Activated naive CD4-positive, alpha-beta T cell treated with anti-CD3 and anti-CD28 coated beads for 36 hours (primary cell): Measurements from ENCODE around the gene PHYKPL. TPM values are rescaled to one million over a fixed set of nuclear protein-coding genes. Genes with fewer than 3 reads are reported as not detected.
A peak's percentile ranks its signal among the peaks of the same experiment; 100 is the strongest.

ENCODE experiments used
- CTCF ChIA-PET: fragments of 350-600 bp; sonication (Branson Sonifier 250); formaldehyde crosslinking; loops from one replicate; lab custom pipeline; 2021; ENCODE audit warnings: antibody characterized with exemption; lab: Charles Lee
- DNase-seq: peaks from one replicate; pipeline ENCODE4 v3.0.0-alpha.2; 2020
- H3K27ac Mint-ChIP-seq: one replicate; pipeline ENCODE4 v1.8.0; 2021; ENCODE audit warnings: mild to moderate bottlenecking, mixed read lengths
- H3K27me3 Mint-ChIP-seq: one replicate; pipeline ENCODE4 v1.8.0; 2021; ENCODE audit warnings: low read depth, mixed read lengths
- H3K36me3 Mint-ChIP-seq: one replicate; pipeline ENCODE4 v1.8.0; 2021; ENCODE audit warnings: low read depth, mixed read lengths
- H3K4me1 Mint-ChIP-seq: one replicate; pipeline ENCODE4 v1.8.0; 2021; ENCODE audit warnings: low read depth, mixed read lengths
- H3K4me3 Mint-ChIP-seq: one replicate; pipeline ENCODE4 v1.8.0; 2021; ENCODE audit warnings: mild to moderate bottlenecking, moderate library complexity, mixed read lengths
- H3K9me3 Mint-ChIP-seq: one replicate; pipeline ENCODE4 v1.8.0; 2021; ENCODE audit warnings: mixed read lengths
- intact Hi-C: fragments of 100-400 bp; cut with micrococcal nuclease; formaldehyde crosslinking; loops from one replicate; pipeline ENCODE4 v1.15.1; 2023
- total RNA-seq, 2 experiments: library from RNA; stranded (reverse); gene quantifications; one replicate each; pipeline ENCODE4 v1.2.3, GENCODE V29; 2021

The PHYKPL gene
- 10 to 100 TPM; 50.9 to 51.2 TPM for total RNA-seq

DNA sequence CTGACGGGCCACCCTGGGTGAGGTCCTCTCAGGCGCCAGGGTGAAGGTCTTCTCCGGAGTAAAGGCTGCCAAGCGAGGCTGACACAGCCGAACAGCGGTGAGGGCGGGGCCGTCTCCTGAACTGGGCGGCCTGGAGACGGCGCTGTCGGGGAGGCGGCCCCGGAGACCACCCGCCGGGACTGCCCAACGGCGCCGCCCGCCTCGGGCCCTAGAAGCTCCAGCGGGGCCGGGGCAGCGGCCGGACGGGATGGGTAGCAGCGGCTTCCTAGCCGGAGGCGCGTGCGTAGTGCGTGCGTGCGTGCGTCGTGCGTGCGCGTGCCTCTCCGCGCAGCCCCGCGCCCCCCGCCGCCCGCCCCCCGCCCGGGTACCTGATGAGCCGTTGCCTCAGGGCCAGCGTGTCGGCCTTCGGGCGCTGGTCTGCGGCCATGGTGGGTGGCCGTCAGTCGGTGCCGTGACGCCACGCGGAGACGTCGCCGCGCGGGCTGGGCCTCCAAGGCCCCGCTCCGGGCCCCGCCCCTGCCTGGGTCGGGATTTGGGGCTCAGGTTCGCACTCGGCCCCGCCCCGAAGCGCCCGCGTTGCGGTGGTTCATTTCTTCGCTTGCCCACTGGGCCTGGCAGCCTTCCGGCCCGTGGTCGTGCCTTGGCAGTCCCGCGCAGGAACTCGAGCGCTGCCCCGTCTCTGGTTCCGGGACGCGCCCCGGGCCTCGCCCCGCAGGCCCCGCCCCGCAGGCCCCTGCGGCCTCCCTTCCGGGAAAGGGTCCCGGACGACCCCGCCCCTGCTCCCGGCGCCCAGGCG, at the start of gene PHYKPL:
Gene PHYKPL (minus strand): TSS at position 679 of the 796 bp plus-strand sequence. CDS start 252 bp downstream, at position 427.
- H3K4me1 Mint-ChIP-seq, result peaks cover 55% of the 10 kb centered on the region
- no peaks in the 10 kb centered on the region for H3K27me3 Mint-ChIP-seq
- no peaks in the 10 kb centered on the region for H3K9me3 Mint-ChIP-seq
- peak within 1 kb of the TSS; percentile 86 for H3K4me3 Mint-ChIP-seq
- intact Hi-C loops, result loop anchor here (1.0 to 10.0 kb wide), 4 partner anchors 28 to 912 kb away; partner anchors contain the start of genes COL23A1, HNRNPAB and ZNF354A
- H3K27ac Mint-ChIP-seq, result peak within 1 kb of the TSS; percentile 80
- H3K36me3 Mint-ChIP-seq, result peaks cover 39% of the 10 kb centered on the region
- CTCF ChIA-PET, result interaction anchor here (1.0 kb wide), 1 partner anchor 48 kb away, joined by 3 read pairs; no protein-coding TSS in a partner anchor
- DNase-seq, result peak; percentile 63

DNA sequence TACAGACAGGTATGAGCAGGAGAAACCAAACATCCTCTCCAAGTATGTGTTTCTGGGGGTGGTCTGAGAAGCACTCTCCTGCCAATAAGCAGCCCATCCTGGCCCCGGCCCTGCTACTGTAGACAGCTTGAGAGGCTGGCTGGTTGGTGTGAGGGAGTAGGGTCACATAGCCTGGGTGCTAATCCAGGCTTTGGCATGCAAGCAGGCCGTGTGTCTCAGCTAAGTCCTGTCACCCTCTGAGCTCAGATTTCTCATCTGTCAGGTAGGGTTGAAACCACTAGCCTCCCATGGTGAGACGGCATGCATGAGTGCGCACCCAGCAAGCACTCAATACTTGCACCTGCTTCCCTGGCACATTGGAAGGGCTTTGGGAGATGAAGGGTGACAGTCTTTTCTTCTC, 49.8 kb upstream of the PHYKPL start:
- peaks cover 9% of the 10 kb centered on the region for H3K9me3 Mint-ChIP-seq
- no peaks in the 10 kb centered on the region for H3K36me3 Mint-ChIP-seq
- H3K4me1 Mint-ChIP-seq, result peaks cover 4% of the 10 kb centered on the region
- H3K27ac Mint-ChIP-seq, result no peak overlapping the region
- CTCF ChIA-PET, result interaction anchor here (0.7 to 2.3 kb wide), 3 partner anchors 48 to 1302 kb away, joined by 3 to 12 read pairs (median 4); no protein-coding TSS in a partner anchor
- intact Hi-C loops, result loop anchor here (5.0 kb wide), 1 partner anchor 555 kb away; no protein-coding TSS in a partner anchor
- no peak for DNase-seq
- no peak overlapping the region for H3K4me3 Mint-ChIP-seq
- peaks cover 3% of the 10 kb centered on the region for H3K27me3 Mint-ChIP-seq

DNA sequence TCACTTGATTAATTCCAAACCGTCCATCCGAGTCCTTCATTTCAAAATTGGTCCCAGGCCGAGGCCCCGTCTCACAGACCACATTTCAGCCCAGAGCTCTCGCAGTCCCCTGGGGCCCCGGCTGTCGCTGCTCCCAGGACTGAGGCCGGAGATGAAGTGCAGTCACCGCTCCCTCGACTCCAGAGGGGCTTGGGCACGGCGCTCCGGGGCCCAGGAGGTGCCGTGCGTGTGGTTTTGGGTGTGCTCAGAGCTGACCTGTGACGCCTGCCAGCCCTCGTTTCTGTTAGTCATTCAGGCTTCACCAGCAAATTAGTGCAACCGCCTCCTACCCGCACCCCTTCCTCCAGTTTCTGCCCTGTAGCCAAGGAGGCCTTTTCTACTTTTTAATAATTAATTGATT, 48.7 kb upstream of the PHYKPL start:
- Mint-ChIP-seq H3K9me3 (peaks cover 9% of the 10 kb centered on the region), H3K4me3 (no peak overlapping the region), H3K27ac (no peak overlapping the region), H3K4me1 (peaks cover 4% of the 10 kb centered on the region), H3K27me3 (peaks cover 3% of the 10 kb centered on the region), H3K36me3 (no peaks in the 10 kb centered on the region)
- intact Hi-C loops, result loop anchor here (5.0 kb wide), 1 partner anchor 556 kb away; no protein-coding TSS in a partner anchor
- no peak for DNase-seq
- CTCF ChIA-PET, result interaction anchor here (0.7 to 1.3 kb wide), 5 partner anchors 9 to 356 kb away, joined by 3 to 4 read pairs (median 3); no protein-coding TSS in a partner anchor

DNA sequence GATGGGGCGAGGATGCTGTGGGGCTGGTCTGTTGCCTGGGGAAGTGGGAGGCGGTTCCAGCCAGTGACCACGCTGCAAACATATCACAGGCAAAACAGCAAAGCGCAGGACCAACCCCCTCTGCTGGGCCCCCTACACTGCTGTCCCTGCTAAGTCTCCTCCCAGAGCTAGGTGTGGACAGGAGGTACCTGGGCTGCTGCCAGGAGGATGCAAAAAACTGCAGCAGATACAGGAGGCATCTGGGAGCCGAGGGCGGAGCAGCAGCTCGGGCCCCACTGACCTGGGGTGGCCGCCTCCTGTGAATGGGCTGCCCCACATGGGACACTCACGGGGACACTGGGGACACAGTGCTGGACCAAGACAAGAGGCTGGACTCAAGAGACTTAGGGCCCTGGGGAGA, 48.0 kb upstream of the PHYKPL start:
- H3K9me3 Mint-ChIP-seq, result peaks cover 12% of the 10 kb centered on the region
- CTCF ChIA-PET, result interaction anchor here (0.7 to 1.9 kb wide), 7 partner anchors 44 to 1213 kb away, joined by 3 to 6 read pairs (median 3); partner anchors contain the start of gene PHYKPL
- H3K27ac Mint-ChIP-seq, result no peak overlapping the region
- H3K4me1 Mint-ChIP-seq, result peaks cover 4% of the 10 kb centered on the region
- H3K36me3 Mint-ChIP-seq, result no peaks in the 10 kb centered on the region
- intact Hi-C loops, result loop anchor here (1.0 to 5.0 kb wide), 3 partner anchors 271 to 557 kb away; partner anchors contain the start of gene COL23A1
- H3K27me3 Mint-ChIP-seq, result peaks cover 3% of the 10 kb centered on the region
- H3K4me3 Mint-ChIP-seq, result no peak overlapping the region
- DNase-seq, result no peak

DNA sequence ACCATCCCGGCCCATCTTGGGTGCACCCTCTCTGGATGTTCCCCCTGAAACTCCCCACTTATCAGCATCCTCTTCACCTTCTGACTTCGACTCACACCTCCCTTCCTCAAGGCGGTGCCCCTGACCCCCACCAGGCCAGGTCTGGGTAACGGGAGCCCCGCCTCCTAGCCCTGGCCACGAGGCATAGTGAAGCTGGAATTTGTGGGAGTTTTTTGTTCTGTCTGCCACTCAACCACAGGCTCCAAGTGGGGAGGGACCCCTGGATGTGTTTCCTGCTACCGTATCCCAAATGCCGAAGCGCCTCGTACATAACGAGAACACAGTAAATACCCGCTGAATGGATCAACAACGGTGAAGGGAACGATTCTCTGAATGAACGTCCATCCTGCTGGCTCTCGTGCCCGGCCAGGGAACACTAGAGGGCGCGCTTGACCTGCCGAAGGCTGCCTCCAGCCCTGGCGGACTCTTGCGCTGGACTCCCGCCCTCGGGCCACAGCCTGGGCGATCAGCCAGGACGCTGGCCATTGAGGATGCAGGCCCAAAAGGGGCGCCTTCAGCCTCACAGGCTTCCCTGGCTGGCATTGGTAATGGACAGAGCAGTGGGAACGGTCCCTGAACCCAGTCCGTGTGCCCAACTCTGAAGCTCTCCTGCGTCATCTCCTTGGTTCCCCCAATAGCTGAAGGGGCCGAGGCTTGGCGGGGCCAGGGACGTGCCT, 47.3 kb upstream of the PHYKPL start:
- DNase-seq, result peak; percentile 77
- CTCF ChIA-PET, result interaction anchor here (0.7 to 1.9 kb wide), 7 partner anchors 9 to 1213 kb away, joined by 3 to 6 read pairs (median 3); partner anchors contain the start of gene PHYKPL
- Mint-ChIP-seq H3K36me3 (no peaks in the 10 kb centered on the region), H3K4me1 (peaks cover 4% of the 10 kb centered on the region), H3K4me3 (no peak overlapping the region), H3K27ac (no peak overlapping the region), H3K9me3 (peaks cover 12% of the 10 kb centered on the region), H3K27me3 (peaks cover 3% of the 10 kb centered on the region)
- intact Hi-C loops, result loop anchor here (1.0 to 5.0 kb wide), 4 partner anchors 271 to 1215 kb away; partner anchors contain the start of gene COL23A1

DNA sequence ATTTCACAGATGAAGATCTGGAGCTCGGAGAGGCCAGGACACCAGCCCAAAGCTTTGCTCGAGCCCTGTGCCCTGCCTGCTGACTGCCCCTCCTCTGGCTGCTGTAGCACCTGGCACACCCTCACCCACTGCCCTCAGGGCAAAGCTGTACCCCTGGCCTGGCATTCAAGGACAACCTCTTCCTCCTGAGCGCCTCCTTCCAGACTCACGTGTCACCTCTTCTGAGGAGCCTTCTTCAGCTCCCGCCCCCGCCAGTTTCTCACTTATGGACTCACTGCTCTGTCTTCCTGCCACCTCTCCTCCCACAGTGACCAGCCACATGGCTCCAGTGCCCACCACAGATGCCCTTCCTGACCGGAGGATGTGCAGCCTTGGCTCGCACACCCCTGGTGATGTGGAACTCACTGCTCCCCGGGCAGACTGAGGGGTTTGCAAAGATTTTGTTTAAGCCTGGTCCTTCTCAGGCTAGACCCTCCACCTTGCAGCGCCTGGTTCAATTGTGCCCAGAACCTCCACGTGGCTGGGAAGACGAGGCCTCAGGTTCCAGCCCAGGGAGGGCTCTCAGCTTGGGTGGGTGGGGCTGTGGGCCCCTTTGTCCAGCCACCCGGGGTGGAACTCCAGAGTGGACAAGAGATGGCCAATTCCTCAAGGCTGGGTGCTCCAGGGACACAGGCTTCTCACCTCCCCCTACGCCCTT, 46.6 kb upstream of the PHYKPL start:
- H3K27ac Mint-ChIP-seq, result no peak overlapping the region
- peaks cover 3% of the 10 kb centered on the region for H3K27me3 Mint-ChIP-seq
- H3K4me1 Mint-ChIP-seq, result peaks cover 4% of the 10 kb centered on the region
- H3K36me3 Mint-ChIP-seq, result no peaks in the 10 kb centered on the region
- DNase-seq, result no peak
- H3K9me3 Mint-ChIP-seq, result peaks cover 12% of the 10 kb centered on the region
- H3K4me3 Mint-ChIP-seq, result no peak overlapping the region
- intact Hi-C loops, result loop anchor here (2.0 kb wide), 1 partner anchor 1216 kb away; no protein-coding TSS in a partner anchor
- CTCF ChIA-PET, result interaction anchor here (0.9 to 1.9 kb wide), 3 partner anchors 8 to 272 kb away, joined by 3 to 6 read pairs (median 4); no protein-coding TSS in a partner anchor

DNA sequence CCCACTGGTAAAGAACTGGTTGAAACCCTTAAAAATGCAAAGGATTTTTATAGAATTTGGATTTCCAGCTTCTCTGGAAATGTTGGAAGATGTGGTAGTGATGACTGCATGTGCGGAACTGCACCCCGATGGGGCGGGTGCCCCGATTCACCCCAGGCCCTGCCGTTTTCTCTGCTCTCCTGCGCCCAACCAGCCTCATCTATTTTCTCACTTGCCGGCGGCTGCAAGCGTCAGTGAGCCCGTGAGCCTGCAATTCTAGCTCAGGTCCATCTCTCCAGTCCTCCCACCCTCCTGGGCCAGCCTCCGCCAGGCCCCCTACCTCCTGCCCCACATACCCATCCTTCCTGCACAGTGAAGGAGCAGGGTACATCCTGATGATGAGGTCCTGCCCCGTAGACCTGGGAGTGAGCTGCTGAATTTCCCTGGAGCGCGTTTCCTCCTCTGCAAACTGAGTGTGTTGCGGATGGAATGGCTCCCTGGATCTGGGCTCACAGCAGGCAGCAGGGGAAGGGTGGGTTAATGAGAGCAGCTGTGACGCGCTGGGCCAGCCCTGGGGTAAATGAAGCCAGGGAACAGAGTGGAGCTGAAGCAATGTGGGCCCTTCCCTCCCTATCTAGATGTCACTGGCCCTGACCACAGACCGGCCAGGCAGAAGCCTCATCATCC, 45.9 kb upstream of the PHYKPL start:
- CTCF ChIA-PET, result interaction anchor here (0.6 to 1.7 kb wide), 7 partner anchors 8 to 316 kb away, joined by 3 to 8 read pairs (median 4); no protein-coding TSS in a partner anchor
- peaks cover 3% of the 10 kb centered on the region for H3K27me3 Mint-ChIP-seq
- DNase-seq, result no peak
- no peak overlapping the region for H3K27ac Mint-ChIP-seq
- H3K4me3 Mint-ChIP-seq, result no peak overlapping the region
- H3K36me3 Mint-ChIP-seq, result no peaks in the 10 kb centered on the region
- H3K9me3 Mint-ChIP-seq, result peaks cover 7% of the 10 kb centered on the region
- peaks cover 4% of the 10 kb centered on the region for H3K4me1 Mint-ChIP-seq
- intact Hi-C loops, result loop anchor here (2.0 kb wide), 1 partner anchor 1216 kb away; no protein-coding TSS in a partner anchor

DNA sequence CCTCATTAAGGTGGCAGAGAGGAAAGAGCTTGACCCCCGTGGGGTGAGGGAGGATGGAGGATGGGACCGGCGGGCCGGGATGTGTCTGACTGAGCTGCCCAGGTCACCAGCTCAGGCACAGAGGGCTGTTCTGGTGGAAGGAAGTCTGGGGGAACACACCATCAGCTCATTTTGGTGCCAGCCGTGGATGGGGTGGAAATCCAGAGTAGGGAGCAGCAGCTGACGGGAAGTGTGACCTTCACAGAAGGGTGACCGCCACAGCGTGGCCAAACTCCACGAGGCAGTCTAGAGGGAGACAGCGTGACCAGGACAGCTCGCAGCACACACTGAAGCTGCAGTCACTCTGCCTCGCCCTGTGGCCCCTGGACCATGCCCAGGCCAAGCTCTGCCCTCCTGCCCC, 45.3 kb upstream of the PHYKPL start:
- CTCF ChIA-PET, result interaction anchor here (0.6 to 1.7 kb wide), 5 partner anchors 12 to 275 kb away, joined by 3 to 8 read pairs (median 4); no protein-coding TSS in a partner anchor
- no peaks in the 10 kb centered on the region for H3K27me3 Mint-ChIP-seq

DNA sequence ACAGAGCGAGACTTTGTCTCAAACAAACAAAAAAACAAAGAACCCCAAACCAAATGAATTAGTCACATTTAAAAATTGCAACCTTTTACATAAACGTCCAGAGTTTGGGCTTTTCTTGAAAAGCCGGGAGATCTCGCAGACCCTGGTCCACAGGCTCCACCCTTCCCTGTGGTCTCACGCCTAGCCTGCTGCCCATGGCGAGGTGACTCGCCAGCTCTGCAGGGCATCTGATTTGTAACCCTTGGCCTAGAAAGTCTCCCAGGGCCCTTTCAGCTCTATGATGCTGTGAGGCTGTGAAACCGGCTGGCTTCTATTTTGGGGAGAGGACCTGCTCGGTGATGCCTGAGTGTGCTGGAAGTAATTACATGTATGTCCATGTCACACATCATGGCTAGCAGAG, 44.7 kb upstream of the PHYKPL start:
- intact Hi-C loops, result no loop called here
- Mint-ChIP-seq H3K27me3 (no peaks in the 10 kb centered on the region), H3K27ac (no peak overlapping the region), H3K36me3 (no peaks in the 10 kb centered on the region), H3K4me1 (peaks cover 4% of the 10 kb centered on the region), H3K4me3 (no peak overlapping the region), H3K9me3 (peaks cover 3% of the 10 kb centered on the region)
- DNase-seq, result no peak
- CTCF ChIA-PET, result interaction anchor here (1.2 to 1.7 kb wide), 3 partner anchors 42 to 275 kb away, joined by 3 to 8 read pairs (median 4); no protein-coding TSS in a partner anchor

More for the DNA sequence above, 45.3 kb upstream of the PHYKPL start:
- intact Hi-C loops, result loop anchor here (2.0 kb wide), 1 partner anchor 1217 kb away; no protein-coding TSS in a partner anchor
- H3K4me3 Mint-ChIP-seq, result no peak overlapping the region
- peaks cover 3% of the 10 kb centered on the region for H3K9me3 Mint-ChIP-seq
- no peak overlapping the region for H3K27ac Mint-ChIP-seq
- no peak for DNase-seq
- peaks cover 4% of the 10 kb centered on the region for H3K4me1 Mint-ChIP-seq
- no peaks in the 10 kb centered on the region for H3K36me3 Mint-ChIP-seq

DNA sequence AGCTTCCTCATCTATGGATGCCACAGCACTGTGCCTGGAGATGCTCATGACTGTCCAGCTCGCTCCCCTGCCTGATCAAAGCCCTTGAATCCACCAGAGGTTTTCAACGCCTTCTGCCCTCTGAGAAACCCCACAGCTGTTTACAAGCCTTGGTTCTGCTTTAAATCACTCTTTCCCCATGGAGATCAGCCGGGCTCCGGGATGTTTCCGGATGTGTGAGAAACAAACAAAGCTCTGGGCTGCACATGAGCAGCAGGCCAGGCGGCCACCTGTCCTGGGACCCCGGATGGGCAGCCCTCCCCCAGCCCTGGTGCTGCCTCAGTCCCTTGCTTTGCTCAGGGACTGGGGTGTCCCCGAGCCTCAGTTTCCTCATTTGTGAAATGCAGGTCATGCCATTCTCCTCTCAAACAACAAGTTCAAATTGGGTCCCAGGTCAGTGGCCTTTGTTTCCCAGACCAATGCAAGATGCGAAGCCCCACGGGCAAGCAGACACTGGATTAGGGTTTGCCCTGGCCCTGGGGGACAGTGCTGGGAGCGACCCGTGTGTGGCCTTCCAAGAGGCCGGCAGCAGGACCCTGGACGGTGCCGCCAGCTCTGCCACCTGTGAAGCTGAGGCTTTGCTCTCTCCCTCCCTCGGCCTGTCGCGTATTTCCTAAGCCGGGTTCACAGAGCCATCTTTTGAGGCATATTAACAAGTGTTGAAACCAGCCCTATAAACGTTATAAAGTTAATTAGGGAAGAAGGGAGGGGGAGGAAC, 42.4 kb upstream of the PHYKPL start:
- Mint-ChIP-seq H3K4me1 (peaks cover 4% of the 10 kb centered on the region), H3K9me3 (peaks cover 3% of the 10 kb centered on the region), H3K4me3 (no peak overlapping the region), H3K27me3 (no peaks in the 10 kb centered on the region), H3K36me3 (no peaks in the 10 kb centered on the region), H3K27ac (no peak overlapping the region)
- intact Hi-C loops, result no loop called here
- CTCF ChIA-PET, result interaction anchor here (0.6 kb wide), 1 partner anchor 39 kb away, joined by 4 read pairs; no protein-coding TSS in a partner anchor
- no peak for DNase-seq
